Brain microvascular endothelial cell (primary cell): Measurements from ENCODE around the gene CAPN8.

Experiments used
- DNase-seq: peaks from one replicate; pipeline ENCODE4 v3.0.0-alpha.2; 2020
- H3K27ac ChIP-seq: fragments of 250-450 bp; sonication (Bioruptor Pico); 2 replicates; pipeline ENCODE4 v1.5.1; 2020; ENCODE audit warnings: mild to moderate bottlenecking, moderate library complexity
- H3K27me3 ChIP-seq: fragments of 250-450 bp; sonication (Bioruptor Pico); replicated peaks from 2 replicates; pipeline ENCODE4 v1.5.1; 2020; ENCODE audit warnings: mild to moderate bottlenecking
- H3K36me3 ChIP-seq: fragments of 250-450 bp; sonication (Bioruptor Pico); replicated peaks from 2 replicates; pipeline ENCODE4 v1.5.1; 2020; ENCODE audit warnings: mild to moderate bottlenecking
- H3K4me3 ChIP-seq: 2 replicates; pipeline ENCODE4 v1.5.1; 2011; ENCODE audit warnings: low read depth, mild to moderate bottlenecking, control low read depth, low read length, moderate library complexity
- CTCF ChIP-seq: IDR thresholded peaks from 2 replicates; pipeline ENCODE4 v1.5.1; 2011; ENCODE audit warnings: low read depth, mild to moderate bottlenecking, moderate library complexity, low read length, control low read depth, inconsistent platforms; ENCODE audit errors: missing control alignments
- in situ Hi-C: cut with HindIII; loops from 2 replicates; pipeline ENCODE4 v1.10.0; 2017; ENCODE audit warnings: low sequenced_read_pairs, low pct_ligation_motif_present

CAPN8 gene

GRCh38 chr1:223708651-223709268 lies 43.3 kb upstream of the CAPN8 start:
- no peak for DNase-seq
- H3K27ac ChIP-seq: peak overlapping the region; percentile 95
- no peak overlapping the region for H3K4me3 ChIP-seq
- no peak for TF ChIP-seq CTCF
- H3K36me3 ChIP-seq: peaks cover 7% of the 10 kb centered on the region
- no peaks in the 10 kb centered on the region for H3K27me3 ChIP-seq
- in situ Hi-C loops: no loop called here

- H3K4me3 ChIP-seq: no peak overlapping the region
- in situ Hi-C loops: no loop called here
- no peak for DNase-seq
- TF ChIP-seq CTCF: peak; percentile 44
- H3K36me3 ChIP-seq: peaks cover 4% of the 10 kb centered on the region
- H3K27ac ChIP-seq: peak overlapping the region; percentile 95
- no peaks in the 10 kb centered on the region for H3K27me3 ChIP-seq
Measured at GRCh38 chr1:223708001-223708359, 42.5 kb upstream of the CAPN8 start.

- H3K36me3 ChIP-seq: no peaks in the 10 kb centered on the region
- no peak for TF ChIP-seq CTCF
- in situ Hi-C loops: no loop called here
- H3K27ac ChIP-seq: peak overlapping the region; percentile 95
- no peaks in the 10 kb centered on the region for H3K27me3 ChIP-seq
- H3K4me3 ChIP-seq: peak overlapping the region; percentile 9
- peak; percentile 99 for DNase-seq
Measured at GRCh38 chr1:223707256-223708000, 41.9 kb upstream of the CAPN8 start.

GRCh38 chr1:223706077-223706973 lies 40.8 kb upstream of the CAPN8 start:
- in situ Hi-C loops: no loop called here
- H3K36me3 ChIP-seq: no peaks in the 10 kb centered on the region
- H3K4me3 ChIP-seq: no peak overlapping the region
- DNase-seq: peak; percentile 86
- H3K27me3 ChIP-seq: no peaks in the 10 kb centered on the region
- TF ChIP-seq CTCF: no peak
- H3K27ac ChIP-seq: peak overlapping the region; percentile 95

- H3K27ac ChIP-seq: peak overlapping the region; percentile 95
- H3K36me3 ChIP-seq: no peaks in the 10 kb centered on the region
- H3K27me3 ChIP-seq: no peaks in the 10 kb centered on the region
- DNase-seq: no peak
- no peak overlapping the region for H3K4me3 ChIP-seq
- TF ChIP-seq CTCF: no peak
- in situ Hi-C loops: no loop called here
Measured at GRCh38 chr1:223704921-223705878, 39.7 kb upstream of the CAPN8 start.
